NCI-H1694 (cell line): Measurements from ENCODE around the gene DPEP3.

Experiments used
- DNase-seq: peaks from one replicate; lab custom pipeline; 2025; lab: John Stamatoyannopoulos, UW

DPEP3 gene

DNA sequence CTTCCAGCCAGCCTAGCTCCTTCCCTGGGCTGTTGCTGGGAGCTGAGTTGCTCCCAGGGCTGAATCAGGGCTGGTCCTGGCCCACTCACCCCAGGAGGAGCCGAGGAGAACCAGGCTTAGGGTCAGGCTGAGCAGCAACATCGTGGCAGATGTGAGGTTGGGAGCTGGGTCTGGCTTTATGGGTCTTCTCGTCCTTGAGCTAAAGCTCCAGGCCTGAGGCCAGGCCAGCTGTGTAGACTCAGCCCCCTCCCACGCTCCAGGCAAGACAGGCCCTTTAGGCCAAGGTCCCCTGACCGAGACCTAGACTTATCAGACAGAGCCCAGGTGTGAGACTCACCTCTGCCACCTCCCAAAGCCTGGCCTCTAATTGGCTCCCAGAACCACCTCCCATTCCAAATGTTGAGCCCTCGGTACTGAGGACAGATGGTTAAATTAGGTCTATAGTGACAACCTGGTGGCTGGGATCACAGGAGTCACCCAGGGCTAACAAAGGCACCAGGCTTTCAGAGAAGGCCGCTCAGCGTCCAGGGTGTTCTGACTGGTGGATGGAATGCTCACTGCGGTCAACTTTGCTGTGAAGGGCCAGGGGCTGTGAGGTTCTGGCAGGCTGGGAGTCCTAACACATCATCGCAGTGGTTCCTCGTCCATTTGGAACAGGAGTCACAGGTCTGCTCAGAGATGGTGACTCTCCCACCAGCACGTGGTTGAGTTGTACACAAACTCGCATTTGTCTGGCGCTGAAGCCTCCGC, 48.4 kb downstream of the DPEP3 start, which contains the start of gene CTRL:
TSS of gene CTRL (minus strand) at position 151 of the 750 bp plus-strand sequence. CDS start at position 141, 10 bp downstream.
- DNase-seq, result no peak

DNA sequence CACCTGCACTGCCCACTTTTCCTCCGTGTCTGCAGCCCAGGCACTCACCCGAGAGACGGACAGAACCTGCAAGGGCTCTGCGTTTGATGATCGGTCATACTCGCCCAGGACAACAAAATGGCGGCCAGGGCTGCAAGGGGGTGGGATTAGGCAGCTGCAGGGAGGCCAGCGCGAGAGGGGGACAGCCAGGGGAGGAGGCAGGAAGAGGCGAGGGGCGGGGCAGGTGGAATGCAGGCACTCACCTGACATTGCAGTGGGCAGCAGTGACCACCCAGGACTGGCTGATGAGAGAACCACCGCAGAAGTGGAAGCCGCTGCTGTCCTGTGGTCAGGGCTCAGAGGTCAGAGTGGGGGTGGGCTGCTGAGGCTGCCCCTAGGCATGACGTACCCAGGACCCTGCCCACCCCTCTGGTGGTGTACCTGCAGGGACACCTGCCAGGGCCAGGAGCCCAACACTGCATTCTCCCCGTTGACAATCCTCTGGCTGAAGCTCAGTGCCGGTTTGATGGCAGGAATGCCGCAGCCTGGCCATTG, 49.6 kb downstream of the DPEP3 start:
- DNase-seq, result no peak

GRCh38 chr16:67930191-67930590, 50.1 kb downstream of the DPEP3 start:
- DNase-seq, result no peak

DNA sequence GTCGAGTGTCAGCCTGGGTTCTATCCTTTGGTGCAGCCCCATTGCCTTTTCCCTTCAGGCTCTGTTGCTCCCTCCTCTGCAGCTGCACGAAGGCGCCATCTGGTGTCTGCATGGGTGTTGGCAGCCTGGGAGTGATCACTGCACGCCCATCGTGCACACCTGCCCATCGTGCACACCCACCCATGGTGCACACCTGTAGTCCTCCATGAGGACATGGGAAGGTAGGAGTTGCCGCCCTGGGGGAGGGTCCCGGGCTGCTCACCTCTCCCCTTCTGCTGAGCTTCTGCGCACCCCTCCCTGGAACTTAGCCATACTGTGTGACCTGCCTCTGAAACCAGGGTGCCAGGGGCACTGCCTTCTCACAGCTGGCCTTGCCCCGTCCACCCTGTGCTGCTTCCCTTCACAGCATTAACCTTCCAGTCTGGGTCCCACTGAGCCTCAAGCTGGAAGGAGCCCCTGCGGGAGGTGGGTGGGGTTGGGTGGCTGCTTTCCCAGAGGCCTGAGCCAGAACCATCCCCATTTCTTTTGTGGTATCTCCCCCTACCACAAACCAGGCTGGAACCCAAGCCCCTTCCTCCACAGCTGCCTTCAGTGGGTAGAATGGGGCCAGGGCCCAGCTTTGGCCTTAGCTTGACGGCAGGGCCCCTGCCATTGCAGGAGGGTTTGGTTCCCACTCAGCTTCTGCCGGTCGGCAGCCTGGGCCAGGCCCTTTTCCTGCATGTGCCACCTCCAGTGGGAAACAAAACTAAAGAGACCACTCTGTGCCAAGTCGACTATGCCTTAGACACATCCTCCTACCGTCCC, 51.5 kb downstream of the DPEP3 start:
- peak; percentile 34 for DNase-seq

DNA sequence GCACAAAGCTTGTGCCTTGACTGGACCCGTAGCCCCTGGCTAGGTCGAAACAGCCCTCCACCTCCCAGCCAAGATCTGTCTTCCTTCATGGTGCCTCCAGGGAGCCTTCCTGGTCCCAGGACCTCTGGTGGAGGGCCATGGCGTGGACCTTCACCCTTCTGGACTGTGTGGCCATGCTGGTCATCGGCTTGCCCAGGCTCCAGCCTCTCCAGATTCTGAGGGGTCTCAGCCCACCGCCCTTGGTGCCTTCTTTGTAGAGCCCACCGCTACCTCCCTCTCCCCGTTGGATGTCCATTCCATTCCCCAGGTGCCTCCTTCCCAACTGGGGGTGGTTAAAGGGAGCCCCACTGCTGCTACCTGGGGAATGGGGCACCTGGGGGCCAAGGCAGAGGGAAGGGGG, 52.2 kb downstream of the DPEP3 start:
- DNase-seq, result no peak

DNA sequence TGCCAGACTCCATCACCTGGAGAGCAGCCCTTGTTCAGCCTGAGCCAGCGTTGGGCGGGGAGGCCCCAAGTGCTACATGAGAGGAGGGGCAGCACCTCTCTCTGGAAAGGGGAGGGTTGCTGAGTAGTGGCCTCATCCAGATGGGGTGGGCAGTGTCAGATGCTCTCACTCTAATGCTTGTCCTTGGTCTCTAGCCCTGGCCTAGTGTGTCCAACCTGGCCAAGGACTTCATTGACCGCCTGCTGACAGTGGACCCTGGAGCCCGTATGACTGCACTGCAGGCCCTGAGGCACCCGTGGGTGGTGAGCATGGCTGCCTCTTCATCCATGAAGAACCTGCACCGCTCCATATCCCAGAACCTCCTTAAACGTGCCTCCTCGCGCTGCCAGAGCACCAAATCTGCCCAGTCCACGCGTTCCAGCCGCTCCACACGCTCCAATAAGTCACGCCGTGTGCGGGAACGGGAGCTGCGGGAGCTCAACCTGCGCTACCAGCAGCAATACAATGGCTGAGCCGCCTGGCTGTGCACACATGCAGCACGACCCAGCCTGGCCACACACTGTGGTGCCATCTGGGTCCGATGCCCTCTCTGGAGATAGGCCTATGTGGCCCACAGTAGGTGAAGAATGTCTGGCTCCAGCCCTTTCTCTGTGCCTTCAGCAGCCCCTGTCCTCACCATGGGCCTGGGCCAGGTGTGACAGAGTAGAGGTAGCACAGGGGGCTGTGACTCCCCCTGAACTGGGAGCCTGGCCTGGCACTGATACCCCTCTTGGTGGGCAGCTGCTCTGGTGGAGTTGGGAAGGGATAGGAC, 53.0 kb downstream of the DPEP3 start:
- no peak for DNase-seq

- peak; percentile 51 for DNase-seq
These were observed 54.0 kb downstream of the DPEP3 start for GRCh38 chr16:67926181-67926750.
